HepG2 (cell line): ENCODE data around the gene TOR4A. TPM values are rescaled to one million over a fixed set of nuclear protein-coding genes. Genes with fewer than 3 reads are reported as not detected.

ENCODE experiments used
- ARNT2 ChIP-seq: sonication (generic); formaldehyde crosslinking; IDR thresholded peaks from 2 replicates; pipeline ENCODE4 v1.8.0; 2022; ENCODE audit warnings: mild to moderate bottlenecking, low read depth, missing genetic modification reagents, moderate library complexity
- BCLAF1 ChIP-seq: fragments of 450-650 bp; IDR thresholded peaks from 2 replicates; pipeline ENCODE4 v1.6.1; 2017; ENCODE audit warnings: mild to moderate bottlenecking
- CBX2 ChIP-seq, 2 experiments: fragments of 200-600 bp in 1 of 2; sonication (generic); formaldehyde crosslinking in 1 of 2; IDR thresholded peaks; 2 replicates each; pipeline versions ENCODE4 v1.7.0 to v1.8.1; 2018 to 2022; ENCODE audit warnings: low read depth in 2 of 2, low read length in 1 of 2, mild to moderate bottlenecking in 1 of 2, missing genetic modification reagents in 1 of 2
- FOSL2 ChIP-seq: sonication (generic); formaldehyde crosslinking; IDR thresholded peaks from 2 replicates; pipeline ENCODE4 v1.4.0; 2020; ENCODE audit warnings: missing genetic modification reagents
- FOXK2 ChIP-seq: fragments of 450-650 bp; IDR thresholded peaks from 2 replicates; pipeline ENCODE4 v1.6.1; 2016
- HMGXB3 ChIP-seq: sonication (generic); formaldehyde crosslinking; IDR thresholded peaks from 2 replicates; pipeline ENCODE4 v1.4.0; 2020; ENCODE audit warnings: missing genetic modification reagents, borderline replicate concordance
- IRX3 ChIP-seq: sonication (generic); formaldehyde crosslinking; IDR thresholded peaks from 2 replicates; pipeline ENCODE4 v1.8.1; 2023; ENCODE audit warnings: mild to moderate bottlenecking, low read depth, missing genetic modification reagents, borderline replicate concordance
- NCOR1 ChIP-seq: fragments of 200-600 bp; sonication (generic); IDR thresholded peaks from 2 replicates; pipeline ENCODE4 v1.7.0; 2017; ENCODE audit warnings: antibody characterized with exemption, low read length, borderline replicate concordance
- NR1H2 ChIP-seq: sonication (generic); formaldehyde crosslinking; IDR thresholded peaks from 2 replicates; pipeline ENCODE4 v1.8.1; 2022; ENCODE audit warnings: low read depth, missing genetic modification reagents, borderline replicate concordance
- PHF21A ChIP-seq: sonication (generic); formaldehyde crosslinking; IDR thresholded peaks from 2 replicates; pipeline ENCODE4 v1.5.0; 2020; ENCODE audit warnings: mild to moderate bottlenecking, missing genetic modification reagents
- POLR2G ChIP-seq: fragments of 200-400 bp; formaldehyde crosslinking; IDR thresholded peaks from 2 replicates; pipeline ENCODE4 v1.6.1; 2018; ENCODE audit warnings: mild to moderate bottlenecking, low read depth, low read length, moderate library complexity
- SP1 ChIP-seq, 2 experiments: fragments of 450-650 bp in 1 of 2; sonication (generic) in 1 of 2; formaldehyde crosslinking in 1 of 2; IDR thresholded peaks; 2 replicates each; pipeline versions ENCODE4 v1.4.0 to v1.6.1; 2016 to 2020; ENCODE audit warnings: missing genetic modification reagents in 1 of 2
- ZNF343 ChIP-seq: sonication (generic); formaldehyde crosslinking; IDR thresholded peaks from 2 replicates; pipeline ENCODE4 v1.4.0; 2020; ENCODE audit warnings: mild to moderate bottlenecking, missing genetic modification reagents
- ZNF687 ChIP-seq: sonication (generic); formaldehyde crosslinking; IDR thresholded peaks from 2 replicates; pipeline ENCODE4 v1.5.1; 2020; ENCODE audit warnings: mild to moderate bottlenecking, missing genetic modification reagents, moderate library complexity
- ZNF75D ChIP-seq: sonication (generic); formaldehyde crosslinking; IDR thresholded peaks from 2 replicates; pipeline ENCODE4 v1.8.1; 2023; ENCODE audit warnings: missing genetic modification reagents, mild to moderate bottlenecking, borderline replicate concordance
- ZNF766 ChIP-seq: sonication (generic); formaldehyde crosslinking; IDR thresholded peaks from 2 replicates; pipeline ENCODE4 v1.5.0; 2020; ENCODE audit warnings: missing genetic modification reagents, borderline replicate concordance
- ZNF768 ChIP-seq: sonication (generic); formaldehyde crosslinking; IDR thresholded peaks from 2 replicates; pipeline ENCODE4 v1.4.0; 2020; ENCODE audit warnings: missing genetic modification reagents
- polyA plus RNA-seq, 8 experiments: library from polyadenylated mRNA; depleted of rRNA in 3 of 8; stranded (reverse) in 7 of 8; unstranded in 1 of 8; fragments of >200 nt; fragmentation: Illumina TruSeq in 4 of 8; extraction: Trizol in 4 of 8; gene quantifications; 2 replicates each; pipeline versions ENCODE4 v1.2.1 to v1.2.3, GENCODE V29; 2011 to 2016; ENCODE audit warnings: low read depth in 4 of 8, missing spikeins in 1 of 8, mixed read lengths in 1 of 8; ENCODE audit not compliant: insufficient read depth in 1 of 8
- total RNA-seq, 5 experiments: library from RNA; depleted of rRNA; stranded (reverse); fragments of >200 nt; fragmentation: Illumina TruSeq; extraction: Trizol; gene quantifications; 2 replicates each; pipeline ENCODE4 v1.2.3, GENCODE V29; 2016; ENCODE audit warnings: low read depth in 1 of 5

TOR4A gene
- total and polyA plus RNA-seq, 2 of the 13 experiments (the other 11 are each of a cell fraction or from before 2014, with no cell fraction given) = 11.1 to 14.2 TPM

- TF ChIP-seq ZNF687 (CRISPR knock-in tag) (peak; percentile 48), ZNF768 (CRISPR knock-in tag) (0 out of 2 replicates have a peak, but pooled peaks have one; percentile 47), ZNF766 (CRISPR knock-in tag) (no peak), NCOR1 (no peak), POLR2G (peak; percentile 88), PHF21A (CRISPR knock-in tag) (0 out of 2 replicates have a peak, but pooled peaks have one; percentile 38), CBX2 (IDR thresholded peaks at IDR 0.05; ENCODE audit: low read depth, low read length) (no peak), CBX2 (CRISPR knock-in tag; IDR thresholded peaks at IDR 0.05; ENCODE audit: low read depth) (no peak), ZNF343 (CRISPR knock-in tag) (no peak), FOXK2 (no peak), ARNT2 (CRISPR knock-in tag) (peak; percentile 60), NR1H2 (CRISPR knock-in tag) (no peak), SP1 (IDR thresholded peaks at IDR 0.05) (no peak), SP1 (CRISPR knock-in tag; IDR thresholded peaks at IDR 0.05) (peak; percentile 82), HMGXB3 (CRISPR knock-in tag) (0 out of 2 replicates have a peak, but pooled peaks have one; percentile 18), IRX3 (CRISPR knock-in tag) (peak; percentile 86; the same call in 1 of the 2 replicates), ZNF75D (CRISPR knock-in tag) (no peak), FOSL2 (CRISPR knock-in tag) (peak; percentile 42), BCLAF1 (no peak)
Observed at GRCh38 chr9:137254624-137255447, 22.7 kb upstream of the TOR4A start, which contains the start of gene NELFB (continued).
